H1 (cell line): ENCODE data around the gene TERB1. TPM values are rescaled to one million over a fixed set of nuclear protein-coding genes. Genes with fewer than 3 reads are reported as not detected.

Experiments
- CTCF ChIA-PET: fragments of 300-600 bp; sonication (Branson Sonifier 250); formaldehyde crosslinking; loops from one replicate; lab custom pipeline; 2021; ENCODE audit not compliant: partially characterized antibody; lab: Charles Lee
- POLR2A ChIA-PET: fragments of 300-600 bp; sonication (Branson Sonifier 250); formaldehyde crosslinking; loops from one replicate; lab custom pipeline; 2021; ENCODE audit warnings: inconsistent platforms; ENCODE audit not compliant: partially characterized antibody; lab: Charles Lee
- DNase-seq, 2 experiments: peaks; one replicate each; pipeline versions ENCODE4 v3.0.0 to v3.0.0-alpha.2; 2010 to 2022; ENCODE audit warnings: low spot score in 2 of 2, low read depth in 1 of 2, mixed read lengths in 1 of 2
- FAIRE-seq: peaks from 2 replicates; lab custom pipeline; 2011; peaks lifted over from hg19 to GRCh38; lab: Jason Lieb, UNC
- H2AFZ ChIP-seq: 2 replicates; pipeline ENCODE4 v1.8.1; 2012; ENCODE audit warnings: low read length, inconsistent platforms
- H2AK5ac ChIP-seq: 2 replicates; pipeline ENCODE4 v1.6.1; 2013; ENCODE audit warnings: low read depth, low read length
- H2BK120ac ChIP-seq: replicated peaks from 2 replicates; pipeline ENCODE3; 2013; ENCODE audit warnings: low read depth, low read length, inconsistent platforms
- H2BK12ac ChIP-seq: 2 replicates; pipeline ENCODE4 v1.6.1; 2013; ENCODE audit warnings: low read depth, low read length
- H2BK15ac ChIP-seq: 2 replicates; pipeline ENCODE4 v1.6.1; 2013; ENCODE audit warnings: low read length
- H2BK20ac ChIP-seq: 2 replicates; pipeline ENCODE4 v1.6.1; 2013; ENCODE audit warnings: low read length
- H2BK5ac ChIP-seq: 2 replicates; pipeline ENCODE4 v1.6.1; 2013; ENCODE audit warnings: low read depth, low read length
- H3K14ac ChIP-seq: 2 replicates; pipeline ENCODE4 v1.6.1; 2013; ENCODE audit warnings: inconsistent platforms; ENCODE audit not compliant: insufficient read length
- H3K18ac ChIP-seq: 2 replicates; pipeline ENCODE4 v1.6.1; 2013; ENCODE audit warnings: low read length; ENCODE audit errors: extremely low read depth
- H3K23ac ChIP-seq: 2 replicates; pipeline ENCODE4 v1.6.1; 2013; ENCODE audit warnings: inconsistent platforms; ENCODE audit not compliant: insufficient read length
- H3K23me2 ChIP-seq: 2 replicates; pipeline ENCODE4 v1.6.1; 2013; ENCODE audit warnings: low read depth, low read length
- H3K27ac ChIP-seq: 2 replicates; pipeline ENCODE4 v1.6.1; 2011; ENCODE audit warnings: low read depth, low read length, inconsistent platforms
- H3K27me3 ChIP-seq, 4 experiments: replicated peaks in 1 of 4; 1 replicate in 1 of 4; 2 replicates in 3 of 4; pipeline versions ENCODE4 v1.6.1 to v1.8.1; 2011 to 2013; ENCODE audit warnings: low read length in 3 of 4, mild to moderate bottlenecking in 3 of 4, inconsistent platforms in 2 of 4, mixed read lengths in 2 of 4, moderate library complexity in 1 of 4; ENCODE audit not compliant: control insufficient read depth in 3 of 4, insufficient read depth in 3 of 4; ENCODE audit errors: extremely low read depth in 1 of 4
- H3K36me3 ChIP-seq, 4 experiments: 2 replicates each; pipeline versions ENCODE4 v1.6.1 to v1.8.1; 2011 to 2013; ENCODE audit warnings: mild to moderate bottlenecking in 4 of 4, low read length in 3 of 4, moderate library complexity in 2 of 4, control low read depth in 1 of 4, inconsistent platforms in 1 of 4; ENCODE audit not compliant: insufficient read depth in 4 of 4, control insufficient read depth in 2 of 4
- H3K4ac ChIP-seq: replicated peaks from 2 replicates; pipeline ENCODE3; 2013; ENCODE audit warnings: low read length, low read depth, mixed read lengths, inconsistent platforms; ENCODE audit not compliant: insufficient read length
- H3K4me1 ChIP-seq, 4 experiments: replicated peaks in 1 of 4; 1 replicate in 1 of 4; 2 replicates in 3 of 4; pipeline versions ENCODE4 v1.6.1 to v1.8.1; 2011 to 2013; ENCODE audit warnings: low read length in 3 of 4, inconsistent platforms in 2 of 4, mixed read lengths in 1 of 4; ENCODE audit not compliant: insufficient read depth in 4 of 4, control insufficient read depth in 3 of 4
- H3K4me2 ChIP-seq, 2 experiments: 2 replicates each; pipeline versions ENCODE4 v1.6.1 to v1.8.1; 2011 to 2013; ENCODE audit warnings: low read depth in 2 of 2, low read length in 2 of 2, control low read depth in 1 of 2, inconsistent platforms in 1 of 2, mild to moderate bottlenecking in 1 of 2; ENCODE audit not compliant: insufficient read depth in 1 of 2
- H3K4me3 ChIP-seq, 4 experiments: fragments of 200-600, 300-600 bp in 1 of 4; sonication (generic), shearing (Covaris generic), sonication (Bioruptor Twin) in 1 of 4; 2 replicates each; pipeline versions ENCODE4 v1.5.1 to v1.8.1; 2011 to 2016; ENCODE audit warnings: low read length in 4 of 4, low read depth in 3 of 4, control low read depth in 2 of 4, inconsistent platforms in 2 of 4, mild to moderate bottlenecking in 2 of 4, mixed read lengths in 1 of 4, moderate library complexity in 1 of 4; ENCODE audit not compliant: insufficient read depth in 2 of 4; ENCODE audit errors: extremely low read depth in 1 of 4
- H3K56ac ChIP-seq: replicated peaks from 2 replicates; pipeline ENCODE3; 2013; ENCODE audit warnings: low read depth, mild to moderate bottlenecking, mixed read lengths, low read length, inconsistent platforms; ENCODE audit not compliant: insufficient read length
- H3K79me1 ChIP-seq: 2 replicates; pipeline ENCODE4 v1.6.1; 2013; ENCODE audit warnings: low read depth, low read length, control low read depth
- H3K79me2 ChIP-seq, 2 experiments: 2 replicates each; pipeline versions ENCODE4 v1.6.1 to v1.8.1; 2012 to 2013; ENCODE audit warnings: low read length in 2 of 2, mild to moderate bottlenecking in 2 of 2, inconsistent platforms in 1 of 2; ENCODE audit not compliant: insufficient read depth in 2 of 2, control insufficient read depth in 1 of 2
- H3K9ac ChIP-seq, 4 experiments: replicated peaks in 1 of 4; 1 replicate in 1 of 4; 2 replicates in 3 of 4; pipeline versions ENCODE4 v1.6.1 to v1.8.1; 2011 to 2013; ENCODE audit warnings: low read depth in 3 of 4, low read length in 3 of 4, control low read depth in 2 of 4, mild to moderate bottlenecking in 2 of 4, moderate library complexity in 2 of 4, inconsistent platforms in 1 of 4; ENCODE audit errors: extremely low read depth in 1 of 4
- H3K9me3 ChIP-seq, 2 experiments: 2 replicates each; pipeline versions ENCODE4 v1.6.1 to v1.8.1; 2012 to 2013; ENCODE audit warnings: mild to moderate bottlenecking in 2 of 2, moderate library complexity in 2 of 2, control low read depth in 1 of 2, inconsistent platforms in 1 of 2, low read depth in 1 of 2, low read length in 1 of 2, mixed read lengths in 1 of 2; ENCODE audit not compliant: insufficient read depth in 2 of 2
- H4K20me1 ChIP-seq, 2 experiments: replicated peaks in 1 of 2; 2 replicates each; pipeline versions ENCODE3 to v1.8.1; 2011 to 2013; ENCODE audit warnings: inconsistent platforms in 2 of 2, low read length in 2 of 2, mild to moderate bottlenecking in 1 of 2; ENCODE audit not compliant: insufficient read depth in 2 of 2, control insufficient read depth in 1 of 2
- H4K5ac ChIP-seq: 2 replicates; pipeline ENCODE4 v1.6.1; 2013; ENCODE audit warnings: low read length, low read depth, mixed read lengths, inconsistent platforms; ENCODE audit not compliant: insufficient read length
- H4K8ac ChIP-seq: 2 replicates; pipeline ENCODE4 v1.8.0; 2013; ENCODE audit warnings: mild to moderate bottlenecking, moderate library complexity, low read length, inconsistent platforms; ENCODE audit not compliant: insufficient read depth; ENCODE audit errors: extremely low read depth
- H4K91ac ChIP-seq: replicated peaks from 2 replicates; pipeline ENCODE3; 2013; ENCODE audit warnings: low read length, mixed read lengths, inconsistent platforms; ENCODE audit not compliant: insufficient read length
- JUND ChIP-seq: IDR thresholded peaks from 2 replicates; pipeline ENCODE4 v1.6.1; 2011; ENCODE audit warnings: mild to moderate bottlenecking, improper control_type of control experiment, low read length
- KDM1A ChIP-seq: fragments of 200-600, 300-600 bp; sonication (generic); IDR thresholded peaks from 2 replicates; pipeline ENCODE4 v1.7.1; 2016; ENCODE audit warnings: mild to moderate bottlenecking, low read length, borderline replicate concordance
- RAD21 ChIP-seq, 2 experiments: IDR thresholded peaks in 1 of 2; conservative IDR thresholded peaks in 1 of 2; 2 replicates each; pipeline ENCODE4 v1.6.1; 2011; ENCODE audit warnings: low read depth in 2 of 2, low read length in 2 of 2, improper control_type of control experiment in 1 of 2, inconsistent platforms in 1 of 2, mild to moderate bottlenecking in 1 of 2, moderate library complexity in 1 of 2
- RFX5 ChIP-seq: IDR thresholded peaks from 2 replicates; pipeline ENCODE4 v1.6.1; 2011; ENCODE audit warnings: low read depth, low read length, improper control_type of control experiment, borderline replicate concordance
- SIX5 ChIP-seq: IDR thresholded peaks from 2 replicates; pipeline ENCODE4 v1.6.1; 2011; ENCODE audit warnings: mild to moderate bottlenecking, low read depth, low read length
- SP4 ChIP-seq: IDR thresholded peaks from 2 replicates; pipeline ENCODE4 v1.6.1; 2012; ENCODE audit warnings: low read length, inconsistent platforms
- WGBS, 2 experiments: shearing (Covaris generic) in 1 of 2; methylation state at CpG; one replicate each; pipeline versions ENCODE4 v1.1.6 to v1.1.7; 2013 to 2015; ENCODE audit warnings: low lambda C conversion rate in 2 of 2, mixed read lengths in 2 of 2, inconsistent platforms in 1 of 2, low coverage in 1 of 2, missing lambda C conversion rate in 1 of 2; ENCODE audit not compliant: insufficient replicate concordance in 2 of 2, insufficient coverage in 1 of 2, insufficient read length in 1 of 2; ENCODE audit errors: extremely low coverage in 1 of 2, missing lambda C conversion rate in 1 of 2; 5-methylcytosine and 5-hydroxymethylcytosine counted together
- polyA plus RNA-seq, 7 experiments: library from polyadenylated mRNA; depleted of rRNA in 3 of 7; stranded (reverse) in 5 of 7; unstranded in 2 of 7; fragments of >200 nt in 5 of 7; fragments of 200-250 nt in 2 of 7; gene quantifications; 1 replicate in 5 of 7; 2 replicates in 1 of 7; 4 replicates in 1 of 7; pipeline versions ENCODE4 v1.2.1 to v1.2.3, GENCODE V29; 2011 to 2013; ENCODE audit warnings: missing spikeins in 2 of 7, mixed read lengths in 2 of 7
- total RNA-seq: library from RNA; stranded (reverse); fragmentation: NEBNext Ultra II Directional; extraction: Animal tissue kit (Norgen Biotek cat#: 25700); gene quantifications from 2 replicates; pipeline ENCODE4 v1.2.1, GENCODE V29; 2021

The TERB1 gene
- total and polyA plus RNA-seq, 2 of the 8 experiments (the other 6 are each of a cell fraction or from before 2014, with no cell fraction given): not detected

GRCh38 chr16:66800856-66801255 lies 528 bp downstream of the TERB1 start:
- POLR2A ChIA-PET: interaction anchor here (0.6 to 1.7 kb wide), 10 partner anchors 10 to 80 kb away, joined by 3 to 6 read pairs (median 3); partner anchors contain the start of gene DYNC1LI2
- Histone ChIP-seq H2AFZ (no peak overlapping the region), H3K27ac (no peak overlapping the region), H3K27me3 (no peaks in the 10 kb centered on the region), H3K4me2 (no peak overlapping the region), H4K91ac (no peak overlapping the region), H2BK15ac (no peak overlapping the region), H3K4me1 (no peaks in the 10 kb centered on the region; a peak in 1 of 7 replicates), H3K9me3 (no peaks in the 10 kb centered on the region), H2BK5ac (no peak overlapping the region), H3K14ac (no peak overlapping the region), H3K23me2 (no peaks in the 10 kb centered on the region), H3K36me3 (peaks cover 12 to 32% (median 22%) of the 10 kb centered on the region in 4 experiments), H4K8ac (no peak overlapping the region), H2AK5ac (no peak overlapping the region), H2BK120ac (no peak overlapping the region), H3K79me2 (no peaks in the 10 kb centered on the region), H3K18ac (no peak overlapping the region), H2BK20ac (no peak overlapping the region), H3K56ac (no peak overlapping the region), H3K9ac (no peak overlapping the region), H3K4me3 (no peak overlapping the region), H3K79me1 (no peaks in the 10 kb centered on the region), H3K4ac (no peak overlapping the region), H2BK12ac (no peak overlapping the region), H4K20me1 (no peaks in the 10 kb centered on the region), H3K23ac (no peak overlapping the region), H4K5ac (no peak overlapping the region)
- no peak for FAIRE-seq
- no peak for TF ChIP-seq SIX5
- TF ChIP-seq KDM1A: no peak
- no peak for TF ChIP-seq SP4
- TF ChIP-seq JUND: no peak
- no peak for TF ChIP-seq RAD21 (IDR thresholded peaks at IDR 0.05 in 1 of 2, conservative IDR thresholded peaks at IDR 0.05 in 1 of 2; ENCODE audit: low read depth in 2 of 2, low read length in 2 of 2)
- TF ChIP-seq RFX5: no peak
- CTCF ChIA-PET: interaction anchor here (0.7 kb wide), 1 partner anchor 1009 kb away, joined by 3 read pairs; no protein-coding TSS in a partner anchor
- 93% methylated on average over 19 of the region's 19 CpGs; no CpG with 5 or more reads in 1 of the 2 experiments for WGBS, 2 experiments
- DNase-seq: no peak
